Measurements from ENCODE around the gene FAM120C.

FAM120C gene

DNA sequence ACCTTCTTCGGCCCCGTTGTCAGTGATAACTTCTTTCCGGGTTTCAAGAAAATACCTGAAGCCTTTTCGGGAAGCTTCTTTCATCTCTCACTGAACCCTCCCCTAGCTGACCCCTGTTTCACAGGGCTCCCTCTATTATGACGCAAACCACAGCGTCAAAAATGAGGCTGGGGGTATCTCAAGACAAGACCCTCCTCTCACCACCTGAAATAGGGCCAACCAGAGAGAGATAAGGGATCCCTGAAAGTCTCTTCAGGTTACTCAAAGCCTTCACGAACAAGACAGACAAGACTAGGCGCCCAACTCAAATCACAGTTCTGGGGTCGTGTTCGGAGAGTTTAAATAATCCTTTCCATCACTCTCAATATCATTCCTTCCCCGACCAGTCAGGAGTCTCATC lies 140.0 kb downstream of the FAM120C start:
- no peak for DNase-seq (ENCODE audit: low read depth, low spot score)

DNA sequence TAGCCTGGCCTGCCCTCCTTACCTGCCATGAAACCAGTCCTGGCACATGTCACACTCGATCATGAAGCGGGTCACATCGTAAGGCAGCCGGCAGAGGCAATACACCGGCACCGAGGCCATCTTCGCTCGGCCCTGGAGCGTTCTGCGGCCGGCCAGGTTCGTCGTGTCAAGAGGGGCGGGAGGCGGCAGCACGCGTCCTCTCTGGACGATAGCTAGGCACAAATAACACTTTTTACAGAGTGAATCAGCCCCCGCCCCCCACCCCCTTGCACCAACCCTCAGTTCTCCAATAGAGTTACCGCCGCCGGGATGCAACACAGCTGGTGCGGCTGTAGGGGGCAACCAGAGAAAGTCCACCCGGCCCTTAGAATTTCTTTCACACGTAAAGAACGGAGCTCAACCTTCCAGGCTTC lies 140.4 kb downstream of the FAM120C start:
- no peak for DNase-seq (ENCODE audit: low read depth, low spot score)

DNA sequence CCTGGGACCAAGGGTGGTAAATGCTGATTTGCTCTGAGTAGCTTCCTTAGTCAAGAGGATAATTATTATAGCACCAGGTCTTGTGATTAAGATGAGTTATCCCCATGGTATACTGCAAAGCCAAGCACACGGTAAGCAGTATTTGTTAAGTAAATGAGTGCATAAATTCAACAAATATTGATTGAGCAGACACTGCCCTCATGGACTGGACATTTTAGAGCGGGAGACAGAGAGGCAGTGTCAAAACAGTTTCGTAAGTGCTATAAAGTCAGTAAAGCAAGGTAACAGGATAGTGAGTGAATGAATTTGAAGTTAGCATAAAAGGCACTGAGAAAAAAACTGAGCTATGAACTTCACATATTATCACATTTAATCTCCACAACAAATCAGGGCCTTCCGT lies 152.7 kb downstream of the FAM120C start:
- DNase-seq (ENCODE audit: low read depth, low spot score) = no peak

DNA sequence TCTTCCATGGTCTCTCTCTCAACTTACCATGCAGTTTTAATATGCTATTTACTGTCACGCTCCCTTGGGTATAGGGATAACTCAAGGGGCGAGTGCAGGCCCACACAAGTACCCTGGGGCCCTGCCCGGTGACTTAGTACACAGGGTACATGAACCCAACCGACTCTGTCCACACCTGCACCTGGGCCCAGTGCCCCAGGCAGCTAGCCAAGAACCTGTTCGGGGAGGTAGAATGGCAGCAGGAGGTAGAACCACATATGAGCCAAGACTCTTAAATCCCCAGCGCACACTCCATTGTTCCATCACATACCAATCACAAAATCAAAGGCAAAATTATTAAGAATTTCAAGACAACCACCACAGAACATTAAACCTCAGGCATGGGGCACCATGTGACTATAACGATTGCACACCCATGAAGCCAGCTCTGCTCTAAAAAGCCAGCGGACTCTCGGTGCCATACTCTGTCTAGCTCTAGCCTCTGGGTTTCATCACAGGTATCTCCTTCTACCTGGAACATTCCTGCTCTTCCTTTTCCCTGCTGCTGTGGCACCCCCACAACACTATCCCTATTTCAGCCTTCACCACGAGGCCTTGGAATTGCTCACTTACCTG lies 153.4 kb downstream of the FAM120C start:
- DNase-seq (ENCODE audit: low read depth, low spot score) = no peak

DNA sequence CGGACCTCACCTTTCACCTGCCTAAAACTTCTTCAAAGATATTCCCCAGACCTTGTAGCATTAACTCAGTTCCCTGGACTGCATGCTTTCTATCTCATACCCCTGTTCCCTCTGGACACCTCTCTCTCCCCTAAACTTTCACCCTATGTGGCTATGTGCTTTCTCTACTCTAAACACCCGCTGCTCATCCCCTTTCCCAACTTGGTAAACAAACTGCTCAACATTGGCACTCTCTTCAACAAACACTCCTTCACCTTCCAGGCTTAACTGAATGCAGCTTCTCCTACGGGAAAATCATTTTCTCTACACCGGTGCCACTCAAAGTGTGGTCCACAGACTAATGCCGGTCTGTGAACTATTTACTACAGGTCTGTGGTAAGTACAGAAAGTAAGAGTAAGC lies 158.7 kb downstream of the FAM120C start:
- DNase-seq (ENCODE audit: low read depth, low spot score) = no peak

Data from brain pericyte (primary cell).